HepG2 (cell line): ENCODE data around the gene ZNF425. TPM values are rescaled to one million over a fixed set of nuclear protein-coding genes. Genes with fewer than 3 reads are reported as not detected.

ENCODE experiments used
- DMTF1 ChIP-seq: sonication (generic); formaldehyde crosslinking; IDR thresholded peaks from 2 replicates; pipeline ENCODE4 v1.4.0; 2020; ENCODE audit warnings: mild to moderate bottlenecking, missing genetic modification reagents
- HNF4G ChIP-seq, 2 experiments: sonication (generic) in 1 of 2; formaldehyde crosslinking in 1 of 2; IDR thresholded peaks; 2 replicates each; pipeline versions ENCODE4 v1.4.0 to v1.6.1; 2011 to 2020; ENCODE audit warnings: borderline replicate concordance in 2 of 2, low read depth in 2 of 2, mild to moderate bottlenecking in 2 of 2, low read length in 1 of 2, missing genetic modification reagents in 1 of 2, moderate library complexity in 1 of 2
- HOXA3 ChIP-seq: sonication (generic); formaldehyde crosslinking; IDR thresholded peaks from 2 replicates; pipeline ENCODE4 v1.5.0; 2020; ENCODE audit warnings: missing genetic modification reagents
- JARID2 ChIP-seq: sonication (generic); formaldehyde crosslinking; IDR thresholded peaks from 2 replicates; pipeline ENCODE4 v1.8.1; 2023; ENCODE audit warnings: missing genetic modification reagents, inconsistent platforms; ENCODE audit not compliant: insufficient replicate concordance
- KDM5A ChIP-seq: fragments of 200-600 bp; sonication (generic); IDR thresholded peaks from 2 replicates; pipeline ENCODE4 v1.7.0; 2018; ENCODE audit warnings: antibody characterized with exemption, mild to moderate bottlenecking, low read length, borderline replicate concordance
- NR1H2 ChIP-seq: sonication (generic); formaldehyde crosslinking; IDR thresholded peaks from 2 replicates; pipeline ENCODE4 v1.8.1; 2022; ENCODE audit warnings: low read depth, missing genetic modification reagents, borderline replicate concordance
- TFAP4 ChIP-seq: sonication (generic); IDR thresholded peaks from 2 replicates; pipeline ENCODE4 v1.6.1; 2016; ENCODE audit warnings: low read depth, borderline replicate concordance
- ZIK1 ChIP-seq: sonication (generic); formaldehyde crosslinking; IDR thresholded peaks from 2 replicates; pipeline ENCODE4 v1.5.0; 2020; ENCODE audit warnings: mild to moderate bottlenecking, low read depth, missing genetic modification reagents, borderline replicate concordance
- ZNF230 ChIP-seq: sonication (generic); formaldehyde crosslinking; IDR thresholded peaks from 2 replicates; pipeline ENCODE4 v1.4.0; 2020; ENCODE audit warnings: mild to moderate bottlenecking, missing genetic modification reagents
- ZNF563 ChIP-seq: sonication (generic); formaldehyde crosslinking; IDR thresholded peaks from 2 replicates; pipeline ENCODE4 v1.8.0; 2022; ENCODE audit warnings: mild to moderate bottlenecking, moderate library complexity, missing genetic modification reagents
- ZNF781 ChIP-seq: sonication (generic); formaldehyde crosslinking; IDR thresholded peaks from 2 replicates; pipeline ENCODE4 v1.5.1; 2020; ENCODE audit warnings: borderline replicate concordance, mild to moderate bottlenecking, missing genetic modification reagents; ENCODE audit errors: not compliant biosample characterization
- ZNF788 ChIP-seq: sonication (generic); formaldehyde crosslinking; IDR thresholded peaks from 2 replicates; pipeline ENCODE4 v1.5.0; 2020; ENCODE audit warnings: mild to moderate bottlenecking, missing genetic modification reagents, borderline replicate concordance
- ZSCAN21 ChIP-seq: sonication (generic); formaldehyde crosslinking; IDR thresholded peaks from 2 replicates; pipeline ENCODE4 v1.8.0; 2022; ENCODE audit warnings: mild to moderate bottlenecking, missing genetic modification reagents, moderate library complexity, borderline replicate concordance
- ZSCAN22 ChIP-seq: sonication (generic); formaldehyde crosslinking; IDR thresholded peaks from 2 replicates; pipeline ENCODE4 v1.4.0; 2020; ENCODE audit warnings: mild to moderate bottlenecking, missing genetic modification reagents
- polyA plus RNA-seq, 8 experiments: library from polyadenylated mRNA; depleted of rRNA in 3 of 8; stranded (reverse) in 7 of 8; unstranded in 1 of 8; fragments of >200 nt; fragmentation: Illumina TruSeq in 4 of 8; extraction: Trizol in 4 of 8; gene quantifications; 2 replicates each; pipeline versions ENCODE4 v1.2.1 to v1.2.3, GENCODE V29; 2011 to 2016; ENCODE audit warnings: low read depth in 4 of 8, missing spikeins in 1 of 8, mixed read lengths in 1 of 8; ENCODE audit not compliant: insufficient read depth in 1 of 8
- total RNA-seq, 5 experiments: library from RNA; depleted of rRNA; stranded (reverse); fragments of >200 nt; fragmentation: Illumina TruSeq; extraction: Trizol; gene quantifications; 2 replicates each; pipeline ENCODE4 v1.2.3, GENCODE V29; 2016; ENCODE audit warnings: low read depth in 1 of 5
- TF ChIP-seq, protein P1 (sequence below): fragments of 450-650 bp; IDR thresholded peaks from 2 replicates; pipeline ENCODE4 v1.6.1; 2016
- TF ChIP-seq, protein P2 (sequence below): sonication (generic); formaldehyde crosslinking; IDR thresholded peaks from 2 replicates; pipeline ENCODE4 v1.4.0; 2020; ENCODE audit warnings: low read depth, mild to moderate bottlenecking, missing genetic modification reagents

Gene ZNF425
- total and polyA plus RNA-seq, 2 of the 13 experiments (the other 11 are each of a cell fraction or from before 2014, with no cell fraction given) = 0.51 to 1.1 TPM

GRCh38 chr7:149147072-149147751 is 21.1 kb upstream of the ZNF425 start, which contains the start of gene ZNF398 (continued):
- TF ChIP-seq, protein P1, sequence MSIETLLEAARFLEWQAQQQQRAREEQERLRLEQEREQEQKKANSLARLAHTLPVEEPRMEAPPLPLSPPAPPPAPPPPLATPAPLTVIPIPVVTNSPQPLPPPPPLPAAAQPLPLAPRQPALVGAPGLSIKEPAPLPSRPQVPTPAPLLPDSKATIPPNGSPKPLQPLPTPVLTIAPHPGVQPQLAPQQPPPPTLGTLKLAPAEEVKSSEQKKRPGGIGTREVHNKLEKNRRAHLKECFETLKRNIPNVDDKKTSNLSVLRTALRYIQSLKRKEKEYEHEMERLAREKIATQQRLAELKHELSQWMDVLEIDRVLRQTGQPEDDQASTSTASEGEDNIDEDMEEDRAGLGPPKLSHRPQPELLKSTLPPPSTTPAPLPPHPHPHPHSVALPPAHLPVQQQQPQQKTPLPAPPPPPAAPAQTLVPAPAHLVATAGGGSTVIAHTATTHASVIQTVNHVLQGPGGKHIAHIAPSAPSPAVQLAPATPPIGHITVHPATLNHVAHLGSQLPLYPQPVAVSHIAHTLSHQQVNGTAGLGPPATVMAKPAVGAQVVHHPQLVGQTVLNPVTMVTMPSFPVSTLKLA = 0 out of 2 replicates have a peak, but pooled peaks have one; percentile 11
- TF ChIP-seq ZIK1 (peak; percentile 67; the same call in 1 of the 2 replicates), ZNF781 (CRISPR knock-in tag) (peak; percentile 43), HOXA3 (CRISPR knock-in tag) (peak; percentile 80), ZNF230 (peak; percentile 16; the same call in 1 of the 2 replicates), ZNF563 (peak; percentile 86), TFAP4 (peak; percentile 70; the same call in 1 of the 2 replicates), ZNF788 (CRISPR knock-in tag) (no peak), HNF4G (IDR thresholded peaks at IDR 0.05; ENCODE audit: borderline replicate concordance, low read depth, low read length) (no peak), HNF4G (CRISPR knock-in tag; IDR thresholded peaks at IDR 0.05; ENCODE audit: borderline replicate concordance, low read depth) (no peak; the same call in 1 of the 2 replicates), NR1H2 (no peak), ZSCAN21 (CRISPR knock-in tag) (peak; percentile 39; the same call in 1 of the 2 replicates), DMTF1 (CRISPR knock-in tag) (no peak), ZSCAN22 (CRISPR knock-in tag) (no peak), KDM5A (no peak), JARID2 (no peak)
- TF ChIP-seq, protein P2, sequence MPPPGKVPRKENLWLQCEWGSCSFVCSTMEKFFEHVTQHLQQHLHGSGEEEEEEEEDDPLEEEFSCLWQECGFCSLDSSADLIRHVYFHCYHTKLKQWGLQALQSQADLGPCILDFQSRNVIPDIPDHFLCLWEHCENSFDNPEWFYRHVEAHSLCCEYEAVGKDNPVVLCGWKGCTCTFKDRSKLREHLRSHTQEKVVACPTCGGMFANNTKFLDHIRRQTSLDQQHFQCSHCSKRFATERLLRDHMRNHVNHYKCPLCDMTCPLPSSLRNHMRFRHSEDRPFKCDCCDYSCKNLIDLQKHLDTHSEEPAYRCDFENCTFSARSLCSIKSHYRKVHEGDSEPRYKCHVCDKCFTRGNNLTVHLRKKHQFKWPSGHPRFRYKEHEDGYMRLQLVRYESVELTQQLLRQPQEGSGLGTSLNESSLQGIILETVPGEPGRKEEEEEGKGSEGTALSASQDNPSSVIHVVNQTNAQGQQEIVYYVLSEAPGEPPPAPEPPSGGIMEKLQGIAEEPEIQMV (CRISPR knock-in tag) = peak; percentile 28; the same call in 1 of the 2 replicates
